K562 (cell line): ENCODE measurements around the gene AGPAT4. TPM values are rescaled to one million over a fixed set of nuclear protein-coding genes. Genes with fewer than 3 reads are reported as not detected.

Experiments
- ATAC-seq: fragments of 200-7000 bp; cut with Tn5 transposase; 3 replicates; pipeline ENCODE4 v1.9.1; 2020; ENCODE audit warnings: moderate library complexity
- BruUV-seq: library from RNA; stranded (reverse); fragments of 400-500 nt; replicated peaks from 2 replicates; lab custom pipeline; 2021; lab: Mats Ljungman, UMichigan
- CTCF ChIA-PET: fragments of 300-600 bp; formaldehyde crosslinking; extraction: SDS; loops from one replicate; lab custom pipeline; 2021; ENCODE audit warnings: low intra/inter-chr PET ratio; lab: Yijun Ruan, JAX
- POLR2A ChIA-PET: fragments of 300-600, 350-650 bp; sonication (Branson Sonifier 250); formaldehyde crosslinking; extraction: SDS; loops from one replicate; lab custom pipeline; 2021; ENCODE audit warnings: antibody characterized with exemption, inconsistent platforms; lab: Yijun Ruan, JAX
- DNase-seq, 4 experiments: peaks; one replicate each; pipeline versions ENCODE4 v3.0.0 to v3.0.0-alpha.2; 2011 to 2018; ENCODE audit warnings: low spot score in 3 of 4, mixed read lengths in 3 of 4; ENCODE audit errors: extremely low read depth in 1 of 4
- FAIRE-seq: peaks from 2 replicates; lab custom pipeline; 2011; peaks lifted over from hg19 to GRCh38; lab: Jason Lieb, UNC
- H2AFZ ChIP-seq: 2 replicates; pipeline ENCODE4 v1.6.0; 2011; ENCODE audit warnings: low read depth, low read length, control low read depth, inconsistent platforms
- H3K27ac ChIP-seq: fragments of 200-600 bp; 3 replicates; pipeline ENCODE4 v1.8.0; 2011; ENCODE audit warnings: low read depth, mild to moderate bottlenecking, control low read depth, inconsistent platforms, low read length, moderate library complexity, mixed read lengths; ENCODE audit errors: extremely low read depth
- H3K27me3 ChIP-seq, 2 experiments: fragments of 300-600 bp in 1 of 2; 2 replicates in 1 of 2; 3 replicates in 1 of 2; pipeline versions ENCODE4 v1.6.0 to v1.8.0; 2011; ENCODE audit warnings: inconsistent platforms in 2 of 2, low read length in 2 of 2, mild to moderate bottlenecking in 1 of 2, mixed read lengths in 1 of 2, moderate library complexity in 1 of 2; ENCODE audit not compliant: control insufficient read depth in 2 of 2, insufficient read depth in 2 of 2
- H3K36me3 ChIP-seq: fragments of 300-600 bp; 3 replicates; pipeline ENCODE4 v1.8.0; 2011; ENCODE audit warnings: mild to moderate bottlenecking, low read length, inconsistent platforms; ENCODE audit not compliant: control insufficient read depth, insufficient read depth
- H3K4me1 ChIP-seq, 2 experiments: fragments of 200-600 bp in 1 of 2; replicated peaks in 1 of 2; 2 replicates in 1 of 2; 3 replicates in 1 of 2; pipeline versions ENCODE4 v1.5.1 to v1.8.0; 2011; ENCODE audit warnings: inconsistent platforms in 2 of 2, low read length in 2 of 2, mild to moderate bottlenecking in 1 of 2, mixed read lengths in 1 of 2, moderate library complexity in 1 of 2; ENCODE audit not compliant: control insufficient read depth in 2 of 2, insufficient read depth in 2 of 2
- H3K4me2 ChIP-seq: 2 replicates; pipeline ENCODE4 v1.6.1; 2011; ENCODE audit warnings: low read length, control low read depth, inconsistent platforms, mixed read lengths; ENCODE audit not compliant: insufficient read depth
- H3K4me3 ChIP-seq: fragments of 200-600 bp; sonication (generic), shearing (Covaris generic); 2 replicates; pipeline ENCODE4 v1.5.1; 2016; ENCODE audit warnings: control low read depth, inconsistent platforms
- H3K79me2 ChIP-seq: fragments of 200-600 bp; 3 replicates; pipeline ENCODE4 v1.8.0; 2011; ENCODE audit warnings: low read length, inconsistent platforms; ENCODE audit not compliant: control insufficient read depth, insufficient read depth
- H3K9ac ChIP-seq, 2 experiments: 2 replicates each; pipeline versions ENCODE4 v1.6.0 to v1.6.1; 2011; ENCODE audit warnings: low read depth in 2 of 2, low read length in 2 of 2, control low read depth in 1 of 2, inconsistent platforms in 1 of 2, mild to moderate bottlenecking in 1 of 2, mixed read lengths in 1 of 2; ENCODE audit not compliant: insufficient read depth in 1 of 2
- H3K9me1 ChIP-seq: one replicate; pipeline ENCODE4 v1.6.0; 2011; ENCODE audit warnings: inconsistent platforms, mild to moderate bottlenecking, low read length, moderate library complexity; ENCODE audit not compliant: control insufficient read depth, insufficient read depth
- H3K9me3 ChIP-seq: replicated peaks from 2 replicates; pipeline ENCODE4 v1.5.1; 2011; ENCODE audit warnings: low read depth, low read length, inconsistent platforms; ENCODE audit not compliant: control insufficient read depth, insufficient read depth
- H4K20me1 ChIP-seq: replicated peaks from 2 replicates; pipeline ENCODE4 v1.6.1; 2011; ENCODE audit warnings: low read length, inconsistent platforms, mixed read lengths; ENCODE audit not compliant: control insufficient read depth, insufficient read depth
- C11orf30 ChIP-seq: fragments of 450-650 bp; IDR thresholded peaks from 2 replicates; pipeline ENCODE4 v1.6.1; 2016; ENCODE audit warnings: low read depth, mild to moderate bottlenecking
- ELF4 ChIP-seq: fragments of 450-650 bp; formaldehyde crosslinking; IDR thresholded peaks from 2 replicates; pipeline ENCODE4 v1.4.0; 2022; ENCODE audit warnings: missing genetic modification characterization
- ERF ChIP-seq: fragments of 450-650 bp; formaldehyde crosslinking; IDR thresholded peaks from 2 replicates; pipeline ENCODE4 v1.4.0; 2020; ENCODE audit warnings: mild to moderate bottlenecking, mixed read lengths
- KLF13 ChIP-seq: fragments of 450-650 bp; IDR thresholded peaks from 2 replicates; pipeline ENCODE4 v1.6.1; 2016; ENCODE audit warnings: missing genetic modification characterization, low read depth, mild to moderate bottlenecking, missing compliant biosample characterization, moderate library complexity, borderline replicate concordance
- NUFIP1 ChIP-seq: fragments of 450-650 bp; IDR thresholded peaks from 2 replicates; pipeline ENCODE4 v1.6.1; 2018; ENCODE audit not compliant: partially characterized antibody
- PRPF4 ChIP-seq: fragments of 200-400 bp; formaldehyde crosslinking; IDR thresholded peaks from one replicate; pipeline ENCODE4 v1.6.1; 2017; ENCODE audit warnings: low read length, low read depth, mild to moderate bottlenecking; ENCODE audit not compliant: insufficient read depth, poor library complexity, severe bottlenecking
- RNF219 ChIP-seq: fragments of 250-450 bp; sonication (Bioruptor Pico); IDR thresholded peaks from 2 replicates; pipeline ENCODE4 v1.5.0; 2022; ENCODE audit warnings: mild to moderate bottlenecking
- RUNX1 ChIP-seq: sonication (generic); IDR thresholded peaks from 2 replicates; pipeline ENCODE4 v1.6.1; 2016; ENCODE audit warnings: antibody characterized with exemption, low read depth
- SMARCA4 ChIP-seq: fragments of 450-650 bp; IDR thresholded peaks from 2 replicates; pipeline ENCODE4 v1.6.1; 2016
- ZNF24 ChIP-seq: fragments of 450-650 bp; IDR thresholded peaks from 2 replicates; pipeline ENCODE4 v1.6.1; 2016
- ZNF3 ChIP-seq: fragments of 250-450 bp; sonication (Bioruptor Pico); IDR thresholded peaks from 2 replicates; pipeline ENCODE4 v1.5.0; 2021; ENCODE audit warnings: mild to moderate bottlenecking, moderate library complexity
- WGBS: fragments of 100-300 bp; shearing (Covaris generic); methylation state at CpG from one replicate; pipeline ENCODE4 v1.1.6; 2016; ENCODE audit warnings: low coverage, mixed read lengths; ENCODE audit not compliant: insufficient coverage; ENCODE audit errors: missing lambda C conversion rate; 5-methylcytosine and 5-hydroxymethylcytosine counted together
- in situ Hi-C: fragments of 300-500 bp; cut with MboI; formaldehyde crosslinking; loops from 4 replicates; pipeline ENCODE4 v1.15.0; 2018; ENCODE audit warnings: inconsistent platforms, mixed read lengths
- intact Hi-C: fragments of 100-400 bp; cut with micrococcal nuclease; formaldehyde crosslinking; loops from 2 replicates; pipeline ENCODE4 v1.14.2; 2022
- polyA plus RNA-seq, 8 experiments: library from polyadenylated mRNA; depleted of rRNA in 4 of 8; stranded (reverse) in 5 of 8; unstranded in 3 of 8; fragments of >200 nt; fragmentation: Nextera tagmentation in 2 of 8; fragmentation: Illumina TruSeq in 1 of 8; extraction: Ambion mirVana in 2 of 8; extraction: Trizol in 1 of 8; gene quantifications; 2 replicates each; pipeline versions ENCODE4 v1.2.1 to v1.2.3, GENCODE V29; 2011 to 2014; ENCODE audit warnings: inconsistent platforms in 1 of 8, missing spikeins in 1 of 8
- total RNA-seq, 7 experiments: library from RNA; depleted of rRNA in 6 of 7; stranded (reverse); fragments of >200 nt in 6 of 7; fragmentation: Illumina TruSeq in 2 of 7; extraction: Trizol in 2 of 7; gene quantifications; 2 replicates each; pipeline versions ENCODE4 v1.2.1 to v1.2.3, GENCODE V29; 2011 to 2021; ENCODE audit warnings: low replicate concordance in 1 of 7
- TF ChIP-seq, protein P1 (sequence below): fragments of 250-450 bp; sonication (Bioruptor Pico); IDR thresholded peaks from 2 replicates; pipeline ENCODE4 v1.5.0; 2021
- TF ChIP-seq, protein P2 (sequence below): sonication (generic); formaldehyde crosslinking; IDR thresholded peaks from 2 replicates; pipeline ENCODE4 v1.8.1; 2023; ENCODE audit warnings: mild to moderate bottlenecking, missing genetic modification reagents
- TF ChIP-seq, protein P3 (sequence below): IDR thresholded peaks from 3 replicates; pipeline ENCODE4 v1.6.1; 2011; ENCODE audit warnings: borderline replicate concordance, mild to moderate bottlenecking; ENCODE audit not compliant: insufficient read length, insufficient read depth
- TF ChIP-seq, protein P4 (sequence below): sonication (generic); formaldehyde crosslinking; IDR thresholded peaks from 2 replicates; pipeline ENCODE4 v1.5.0; 2020; ENCODE audit warnings: missing genetic modification reagents

The AGPAT4 gene
- total and polyA plus RNA-seq, 9 of the 15 experiments (the other 6 are each of a cell fraction or from before 2014, with no cell fraction given) = 2.2 to 15.0 (median 5.7) TPM

GRCh38 chr6:161154796-161155335, 119.0 kb downstream of the AGPAT4 start:
- Histone ChIP-seq H3K4me1 (peaks cover 12 to 40% of the 10 kb centered on the region in 2 experiments; a peak in 4 of 5 replicates), H3K9ac (no peak overlapping the region), H3K9me1 (no peaks in the 10 kb centered on the region), H3K27me3 (peaks cover 0 to 5% of the 10 kb centered on the region in 2 experiments; a peak in 1 of 5 replicates), H3K79me2 (no peaks in the 10 kb centered on the region), H3K4me2 (no peak overlapping the region), H2AFZ (no peak overlapping the region), H3K4me3 (no peak overlapping the region), H3K9me3 (peaks cover 3% of the 10 kb centered on the region; the same call in 1 of the 2 replicates), H4K20me1 (no peaks in the 10 kb centered on the region), H3K27ac (no peak overlapping the region), H3K36me3 (no peaks in the 10 kb centered on the region; the same call in 2 of the 3 replicates)
- POLR2A ChIA-PET = interaction anchor here (0.6 to 1.0 kb wide), 2 partner anchors 52 to 120 kb away, joined by 4 read pairs; no protein-coding TSS in a partner anchor
- 60% methylated on average over 13 of the region's 13 CpGs for WGBS
- FAIRE-seq (no peak), ATAC-seq (no peak), DNase-seq (no peak)
- in situ Hi-C loops = no loop called here
- BruUV-seq = no TSS peak
- CTCF ChIA-PET = no interaction called here
- intact Hi-C loops = loop anchor here (5.0 kb wide), 3 partner anchors 112 to 423 kb away; no protein-coding TSS in a partner anchor
- TF ChIP-seq C11orf30 (no peak), ELF4 (CRISPR knock-in tag) (no peak), RNF219 (CRISPR knock-in tag) (no peak), KLF13 (no peak), SMARCA4 (no peak), ERF (CRISPR knock-in tag) (no peak), ZNF3 (CRISPR knock-in tag) (no peak), NUFIP1 (no peak), ZNF24 (no peak), RUNX1 (no peak), PRPF4 (no peak)
- TF ChIP-seq, protein P1, sequence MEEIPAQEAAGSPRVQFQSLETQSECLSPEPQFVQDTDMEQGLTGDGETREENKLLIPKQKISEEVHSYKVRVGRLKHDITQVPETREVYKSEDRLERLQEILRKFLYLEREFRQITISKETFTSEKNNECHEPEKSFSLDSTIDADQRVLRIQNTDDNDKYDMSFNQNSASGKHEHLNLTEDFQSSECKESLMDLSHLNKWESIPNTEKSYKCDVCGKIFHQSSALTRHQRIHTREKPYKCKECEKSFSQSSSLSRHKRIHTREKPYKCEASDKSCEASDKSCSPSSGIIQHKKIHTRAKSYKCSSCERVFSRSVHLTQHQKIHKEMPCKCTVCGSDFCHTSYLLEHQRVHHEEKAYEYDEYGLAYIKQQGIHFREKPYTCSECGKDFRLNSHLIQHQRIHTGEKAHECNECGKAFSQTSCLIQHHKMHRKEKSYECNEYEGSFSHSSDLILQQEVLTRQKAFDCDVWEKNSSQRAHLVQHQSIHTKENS (CRISPR knock-in tag) = no peak
- TF ChIP-seq, protein P2, sequence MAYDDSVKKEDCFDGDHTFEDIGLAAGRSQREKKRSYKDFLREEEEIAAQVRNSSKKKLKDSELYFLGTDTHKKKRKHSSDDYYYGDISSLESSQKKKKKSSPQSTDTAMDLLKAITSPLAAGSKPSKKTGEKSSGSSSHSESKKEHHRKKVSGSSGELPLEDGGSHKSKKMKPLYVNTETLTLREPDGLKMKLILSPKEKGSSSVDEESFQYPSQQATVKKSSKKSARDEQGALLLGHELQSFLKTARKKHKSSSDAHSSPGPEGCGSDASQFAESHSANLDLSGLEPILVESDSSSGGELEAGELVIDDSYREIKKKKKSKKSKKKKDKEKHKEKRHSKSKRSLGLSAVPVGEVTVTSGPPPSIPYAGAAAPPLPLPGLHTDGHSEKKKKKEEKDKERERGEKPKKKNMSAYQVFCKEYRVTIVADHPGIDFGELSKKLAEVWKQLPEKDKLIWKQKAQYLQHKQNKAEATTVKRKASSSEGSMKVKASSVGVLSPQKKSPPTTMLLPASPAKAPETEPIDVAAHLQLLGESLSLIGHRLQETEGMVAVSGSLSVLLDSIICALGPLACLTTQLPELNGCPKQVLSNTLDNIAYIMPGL (CRISPR knock-in tag) = no peak
- TF ChIP-seq, protein P3, sequence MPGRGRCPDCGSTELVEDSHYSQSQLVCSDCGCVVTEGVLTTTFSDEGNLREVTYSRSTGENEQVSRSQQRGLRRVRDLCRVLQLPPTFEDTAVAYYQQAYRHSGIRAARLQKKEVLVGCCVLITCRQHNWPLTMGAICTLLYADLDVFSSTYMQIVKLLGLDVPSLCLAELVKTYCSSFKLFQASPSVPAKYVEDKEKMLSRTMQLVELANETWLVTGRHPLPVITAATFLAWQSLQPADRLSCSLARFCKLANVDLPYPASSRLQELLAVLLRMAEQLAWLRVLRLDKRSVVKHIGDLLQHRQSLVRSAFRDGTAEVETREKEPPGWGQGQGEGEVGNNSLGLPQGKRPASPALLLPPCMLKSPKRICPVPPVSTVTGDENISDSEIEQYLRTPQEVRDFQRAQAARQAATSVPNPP = no peak
- TF ChIP-seq, protein P4, sequence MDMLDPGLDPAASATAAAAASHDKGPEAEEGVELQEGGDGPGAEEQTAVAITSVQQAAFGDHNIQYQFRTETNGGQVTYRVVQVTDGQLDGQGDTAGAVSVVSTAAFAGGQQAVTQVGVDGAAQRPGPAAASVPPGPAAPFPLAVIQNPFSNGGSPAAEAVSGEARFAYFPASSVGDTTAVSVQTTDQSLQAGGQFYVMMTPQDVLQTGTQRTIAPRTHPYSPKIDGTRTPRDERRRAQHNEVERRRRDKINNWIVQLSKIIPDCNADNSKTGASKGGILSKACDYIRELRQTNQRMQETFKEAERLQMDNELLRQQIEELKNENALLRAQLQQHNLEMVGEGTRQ (CRISPR knock-in tag) = no peak
